Measurements from ENCODE around the gene TCERG1L.

GRCh38 chr10:131323025-131323424, 11.5 kb upstream of the TCERG1L start:
- TF ChIP-seq NFIC (IDR thresholded peaks at IDR 0.05) (no peak), EP300 (IDR thresholded peaks at IDR 0.05; ENCODE audit: borderline replicate concordance) (no peak), RAD21 (IDR thresholded peaks at IDR 0.05; ENCODE audit: low read depth) (no peak), CREB1 (IDR thresholded peaks at IDR 0.05; ENCODE audit: low read depth) (no peak), EGR1 (IDR thresholded peaks at IDR 0.05) (no peak), CEBPB (IDR thresholded peaks at IDR 0.05) (no peak), TAF1 (IDR thresholded peaks at IDR 0.05; ENCODE audit: low read depth) (no peak), REST (IDR thresholded peaks at IDR 0.05; ENCODE audit: low read depth) (no peak), YY1 (IDR thresholded peaks at IDR 0.05; ENCODE audit: low read depth) (no peak), MAX (IDR thresholded peaks at IDR 0.05) (no peak), TEAD4 (IDR thresholded peaks at IDR 0.05) (no peak), TCF12 (IDR thresholded peaks at IDR 0.05; ENCODE audit: low read depth) (no peak), FOXM1 (IDR thresholded peaks at IDR 0.05; ENCODE audit: borderline replicate concordance, low read depth) (no peak)
